Colonic mucosa (tissue), 4 donors: ENCODE results near the gene GPR75. TPM values are rescaled to one million over a fixed set of nuclear protein-coding genes. Genes with fewer than 3 reads are reported as not detected.
"Not testable (repeated sequence)": the region's sequence is repeated elsewhere in the genome, so short reads cannot be mapped to it uniquely, and the experiment has no call there.

Source experiments
- DNase-seq: peaks from one replicate; pipeline ENCODE4 v3.0.0-alpha.2; 2020
- H3K27ac ChIP-seq: fragments of 200-600 bp; one replicate; pipeline ENCODE4 v1.8.0; 2021
- H3K27me3 ChIP-seq: fragments of 200-600 bp; one replicate; pipeline ENCODE4 v1.8.0; 2021
- H3K36me3 ChIP-seq: fragments of 200-600 bp; one replicate; pipeline ENCODE4 v1.8.0; 2021
- H3K4me1 ChIP-seq: fragments of 200-600 bp; one replicate; pipeline ENCODE4 v1.8.0; 2021; ENCODE audit warnings: mild to moderate bottlenecking
- H3K4me3 ChIP-seq: fragments of 200-600 bp; one replicate; pipeline ENCODE4 v1.8.0; 2021
- H3K9ac ChIP-seq, 2 donors: one replicate each; pipeline ENCODE4 v1.7.0; 2013; ENCODE audit warnings: control low read depth in 2 of 2, low read depth in 2 of 2, low read length in 2 of 2
- H3K9me3 ChIP-seq: fragments of 200-600 bp; one replicate; pipeline ENCODE4 v1.8.0; 2021
- intact Hi-C: fragments of 100-400 bp; cut with DNase I; formaldehyde crosslinking; loops from one replicate; pipeline ENCODE4 v1.14.1; 2022
- total RNA-seq, 2 donors: library from RNA; stranded (reverse); fragmentation: NEBNext Ultra II Directional in 1 of 2; extraction: Animal tissue kit (Norgen Biotek cat#: 25700) in 1 of 2; gene quantifications; one replicate each; pipeline ENCODE4 v1.2.1, GENCODE V29; 2021
- TF ChIP-seq, protein P1 (sequence below): fragments of 200-600 bp; IDR thresholded peaks from one replicate; pipeline ENCODE4 v1.8.0; 2022; ENCODE audit warnings: antibody characterized with exemption, mild to moderate bottlenecking
- donor health status: healthy.
- donor health status: DM: no; HTN: no; CAD: no.
- donor health status: DM: no; HTN: no; CAD: no.

Gene GPR75
- total RNA-seq, 2 donors from 2014 or later = 0.58 to 1.1 TPM

DNA sequence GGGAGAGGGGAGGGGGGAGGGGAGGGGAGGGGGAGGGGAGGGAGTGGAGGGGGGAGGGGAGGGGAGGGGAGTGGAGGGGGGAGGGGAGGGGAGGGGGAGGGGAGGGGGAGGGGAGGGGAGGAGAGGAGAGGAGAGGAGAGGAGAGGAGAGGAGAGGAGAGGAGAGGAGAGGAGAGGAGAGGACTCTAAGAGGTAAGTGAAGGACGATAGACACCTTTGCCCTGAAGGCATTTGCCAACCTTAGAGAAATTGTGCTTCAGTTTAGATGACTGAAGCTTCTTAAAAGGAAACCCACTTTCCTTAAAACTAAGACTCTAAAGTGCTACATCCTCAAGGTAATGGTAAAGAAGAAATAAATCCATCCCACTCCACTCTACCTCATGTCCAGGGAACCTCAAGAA, 19.2 kb downstream of the GPR75 start:
- no peaks in the 10 kb centered on the region for H3K27me3 ChIP-seq
- no peak overlapping the region for H3K27ac ChIP-seq
- no peak overlapping the region for H3K4me3 ChIP-seq
- no peaks in the 10 kb centered on the region for H3K4me1 ChIP-seq
- intact Hi-C loops = no loop called here
- H3K9ac ChIP-seq = no peak overlapping the region
- no peaks in the 10 kb centered on the region for H3K36me3 ChIP-seq
- no peaks in the 10 kb centered on the region for H3K9me3 ChIP-seq
- no peak for DNase-seq
- TF ChIP-seq, protein P1, sequence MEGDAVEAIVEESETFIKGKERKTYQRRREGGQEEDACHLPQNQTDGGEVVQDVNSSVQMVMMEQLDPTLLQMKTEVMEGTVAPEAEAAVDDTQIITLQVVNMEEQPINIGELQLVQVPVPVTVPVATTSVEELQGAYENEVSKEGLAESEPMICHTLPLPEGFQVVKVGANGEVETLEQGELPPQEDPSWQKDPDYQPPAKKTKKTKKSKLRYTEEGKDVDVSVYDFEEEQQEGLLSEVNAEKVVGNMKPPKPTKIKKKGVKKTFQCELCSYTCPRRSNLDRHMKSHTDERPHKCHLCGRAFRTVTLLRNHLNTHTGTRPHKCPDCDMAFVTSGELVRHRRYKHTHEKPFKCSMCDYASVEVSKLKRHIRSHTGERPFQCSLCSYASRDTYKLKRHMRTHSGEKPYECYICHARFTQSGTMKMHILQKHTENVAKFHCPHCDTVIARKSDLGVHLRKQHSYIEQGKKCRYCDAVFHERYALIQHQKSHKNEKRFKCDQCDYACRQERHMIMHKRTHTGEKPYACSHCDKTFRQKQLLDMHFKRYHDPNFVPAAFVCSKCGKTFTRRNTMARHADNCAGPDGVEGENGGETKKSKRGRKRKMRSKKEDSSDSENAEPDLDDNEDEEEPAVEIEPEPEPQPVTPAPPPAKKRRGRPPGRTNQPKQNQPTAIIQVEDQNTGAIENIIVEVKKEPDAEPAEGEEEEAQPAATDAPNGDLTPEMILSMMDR = no peak

DNA sequence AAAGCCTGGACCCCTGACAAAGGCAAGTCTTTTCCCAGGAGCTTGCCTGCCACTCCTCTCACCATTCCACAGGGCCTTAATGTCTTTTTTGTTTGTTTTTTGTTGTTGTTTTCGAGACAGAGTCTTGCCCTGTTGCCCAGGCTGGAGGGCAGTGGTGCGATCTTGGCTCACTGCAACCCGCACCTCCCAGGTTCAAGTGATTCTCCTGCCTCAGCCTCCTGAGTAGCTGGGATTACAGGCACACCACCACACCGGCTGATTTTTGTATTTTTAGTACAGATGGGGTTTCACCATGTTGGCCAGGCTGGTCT, 29.8 kb downstream of the GPR75 start:
- H3K27ac ChIP-seq, H3K9ac ChIP-seq, intact Hi-C loops, H3K36me3 ChIP-seq, H3K27me3 ChIP-seq, H3K9me3 ChIP-seq, H3K4me3 ChIP-seq, H3K4me1 ChIP-seq, DNase-seq: not testable (repeated sequence)

DNA sequence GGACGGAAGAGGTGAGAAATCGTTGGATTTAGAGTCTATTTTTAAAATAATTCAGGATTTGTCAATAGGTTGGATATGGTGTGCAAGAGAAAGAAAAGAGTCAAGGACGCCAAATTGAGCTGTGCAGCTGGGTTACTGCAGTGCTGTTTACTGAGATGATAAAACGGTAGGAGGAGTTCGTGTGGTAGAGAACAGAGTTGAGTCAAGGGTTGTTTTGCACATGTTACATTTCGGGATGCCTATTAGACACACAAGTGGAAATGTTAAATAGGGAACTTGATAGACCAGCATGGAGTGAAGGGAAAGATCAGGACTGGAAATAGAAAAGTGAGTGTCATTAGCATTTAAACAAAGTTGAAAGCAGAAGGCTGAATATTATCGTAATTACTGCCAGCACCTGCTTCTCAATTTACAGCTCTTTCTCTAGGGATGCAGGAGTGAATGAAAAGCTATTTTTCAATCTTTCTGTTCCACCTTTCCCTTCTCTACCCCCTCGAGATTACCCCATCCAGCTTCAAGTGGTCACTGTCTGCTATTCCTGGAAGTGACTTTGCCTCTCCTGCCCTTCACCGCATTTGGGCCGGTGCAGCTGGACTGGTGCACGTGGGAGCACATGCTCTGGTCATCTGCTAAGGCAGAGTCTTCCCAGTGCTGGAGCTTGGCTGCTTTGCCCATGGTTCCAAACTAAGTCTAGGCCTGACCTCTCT, 30.3 kb downstream of the GPR75 start:
- H3K4me1 ChIP-seq = no peaks in the 10 kb centered on the region
- no peak for DNase-seq
- H3K9ac ChIP-seq = no peak overlapping the region
- intact Hi-C loops = no loop called here
- no peak overlapping the region for H3K4me3 ChIP-seq
- no peaks in the 10 kb centered on the region for H3K36me3 ChIP-seq
- no peaks in the 10 kb centered on the region for H3K27me3 ChIP-seq
- TF ChIP-seq, protein P1 = no peak
- H3K9me3 ChIP-seq = no peaks in the 10 kb centered on the region
- H3K27ac ChIP-seq = no peak overlapping the region

- no peaks in the 10 kb centered on the region for H3K27me3 ChIP-seq
- H3K9me3 ChIP-seq = no peaks in the 10 kb centered on the region
- H3K9ac ChIP-seq = no peak overlapping the region
- intact Hi-C loops = no loop called here
- H3K4me1 ChIP-seq = no peaks in the 10 kb centered on the region
- TF ChIP-seq, protein P1 = no peak
- no peak for DNase-seq
- H3K27ac ChIP-seq = no peak overlapping the region
- no peak overlapping the region for H3K4me3 ChIP-seq
- H3K36me3 ChIP-seq = no peaks in the 10 kb centered on the region
Observed at GRCh38 chr2:53828331-53828730, 31.4 kb downstream of the GPR75 start.

DNA sequence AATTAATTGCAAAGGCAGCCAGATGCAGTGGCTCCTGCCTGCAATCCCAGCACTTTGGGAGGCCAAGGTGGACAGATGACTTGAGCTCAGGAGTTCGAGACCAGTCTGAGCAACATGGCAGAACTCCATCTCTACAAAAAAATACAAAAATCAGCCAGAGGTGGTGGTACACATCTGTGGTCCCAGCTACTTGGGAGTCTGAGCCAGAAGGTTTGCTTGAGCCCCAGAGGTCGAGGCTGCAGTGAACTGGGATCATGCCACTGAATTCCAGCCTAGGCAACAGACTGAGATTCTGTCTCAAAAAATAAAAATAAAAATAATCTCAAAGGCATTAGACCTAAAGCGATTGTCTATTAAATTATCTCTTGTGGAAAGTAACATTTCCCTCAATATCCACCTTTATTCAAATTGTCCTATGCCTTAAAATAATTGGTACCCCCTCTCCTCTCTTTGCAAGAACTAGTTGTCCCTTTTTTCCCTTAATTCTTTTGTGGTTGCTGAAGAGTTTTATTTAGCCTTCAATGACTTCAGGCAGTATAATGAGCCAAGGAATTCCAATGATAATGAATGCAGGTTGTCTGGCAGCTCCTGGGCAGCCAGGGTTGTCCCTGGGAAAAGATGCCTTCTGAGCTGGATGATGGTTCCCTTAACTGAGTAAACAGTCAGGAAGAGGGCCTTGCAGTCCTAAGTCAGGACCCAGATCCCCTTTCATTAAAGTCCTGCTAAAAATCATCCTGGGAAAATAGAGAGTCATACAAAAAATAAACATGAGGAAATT, 32.2 kb downstream of the GPR75 start:
- H3K9me3 ChIP-seq = no peaks in the 10 kb centered on the region
- DNase-seq = no peak
- H3K9ac ChIP-seq = no peak overlapping the region
- H3K4me3 ChIP-seq = no peak overlapping the region
- H3K27me3 ChIP-seq = no peaks in the 10 kb centered on the region
- TF ChIP-seq, protein P1 = no peak
- H3K4me1 ChIP-seq = no peaks in the 10 kb centered on the region
- no peaks in the 10 kb centered on the region for H3K36me3 ChIP-seq
- intact Hi-C loops = no loop called here
- H3K27ac ChIP-seq = no peak overlapping the region
